PC-9 (cell line): ENCODE data around the gene TTR. TPM values are rescaled to one million over a fixed set of nuclear protein-coding genes. Genes with fewer than 3 reads are reported as not detected.

ENCODE experiments used
- BruUV-seq: library from RNA; stranded (reverse); fragments of 400-500 nt; replicated peaks from 2 replicates; lab custom pipeline; 2021; lab: Mats Ljungman, UMichigan
- CTCF ChIA-PET: fragments of 300-600 bp; sonication (Branson Sonifier 250); formaldehyde crosslinking; loops from one replicate; lab custom pipeline; 2022; ENCODE audit warnings: antibody characterized with exemption; lab: Charles Lee
- POLR2A ChIA-PET: fragments of 300-600 bp; sonication (Branson Sonifier 250); formaldehyde crosslinking; loops from one replicate; lab custom pipeline; 2022; ENCODE audit warnings: antibody characterized with exemption; ENCODE audit not compliant: unreplicated experiment; lab: Charles Lee
- DNase-seq, 2 experiments: peaks; one replicate each; pipeline versions ENCODE4 v3.0.0 to v3.0.0-alpha.2; 2015 to 2022; ENCODE audit warnings: mixed read lengths in 1 of 2
- H2AFZ ChIP-seq: fragments of 200-600 bp; sonication (generic); 2 replicates; pipeline ENCODE4 v1.8.1; 2017; ENCODE audit warnings: antibody characterized with exemption
- H3F3A ChIP-seq: fragments of 200-600 bp; sonication (generic); 2 replicates; pipeline ENCODE4 v1.8.1; 2017; ENCODE audit warnings: antibody characterized with exemption, mild to moderate bottlenecking, low read depth; ENCODE audit not compliant: insufficient read depth
- H3K27ac ChIP-seq: fragments of 200-600 bp; sonication (generic); 2 replicates; pipeline ENCODE4 v1.6.1; 2016; ENCODE audit warnings: mixed run types
- H3K27me3 ChIP-seq: fragments of 200-600 bp; sonication (generic); 2 replicates; pipeline ENCODE4 v1.6.1; 2016; ENCODE audit warnings: low read depth, mixed run types; ENCODE audit not compliant: insufficient read depth
- H3K36me3 ChIP-seq: fragments of 200-600 bp; sonication (generic); 2 replicates; pipeline ENCODE4 v1.6.1; 2016; ENCODE audit warnings: low read depth, mixed run types
- H3K4me1 ChIP-seq: fragments of 200-600 bp; sonication (generic); replicated peaks from 2 replicates; pipeline ENCODE4 v1.6.1; 2016; ENCODE audit warnings: mixed run types; ENCODE audit not compliant: insufficient read depth
- H3K4me2 ChIP-seq: fragments of 200-600 bp; sonication (generic); 2 replicates; pipeline ENCODE4 v1.6.1; 2017; ENCODE audit warnings: mixed run types
- H3K4me3 ChIP-seq: fragments of 200-600 bp; sonication (generic); 2 replicates; pipeline ENCODE4 v1.6.1; 2016; ENCODE audit warnings: mixed run types
- H3K79me2 ChIP-seq: fragments of 200-600 bp; sonication (generic); 2 replicates; pipeline ENCODE4 v1.6.1; 2017; ENCODE audit warnings: low read depth, mixed run types
- H3K9me2 ChIP-seq: fragments of 200-600 bp; sonication (generic); 2 replicates; pipeline ENCODE4 v1.8.1; 2017; ENCODE audit warnings: mild to moderate bottlenecking; ENCODE audit not compliant: insufficient read depth
- H3K9me3 ChIP-seq: fragments of 200-600 bp; sonication (generic); 2 replicates; pipeline ENCODE4 v1.8.1; 2016; ENCODE audit warnings: low read depth; ENCODE audit not compliant: insufficient read depth
- H4K20me1 ChIP-seq: fragments of 200-600 bp; sonication (generic); 2 replicates; pipeline ENCODE4 v1.8.1; 2017; ENCODE audit not compliant: insufficient read depth
- CTCF ChIP-seq: fragments of 200-600 bp; sonication (generic); conservative IDR thresholded peaks from 2 replicates; pipeline ENCODE4 v1.6.1; 2017; ENCODE audit warnings: mixed run types, antibody characterized with exemption, mild to moderate bottlenecking, moderate library complexity
- EZH2 ChIP-seq: fragments of 200-600 bp; sonication (generic); IDR thresholded peaks from 2 replicates; pipeline ENCODE4 v1.8.0; 2017; ENCODE audit warnings: antibody characterized with exemption, low read depth
- intact Hi-C: fragments of 100-400 bp; cut with micrococcal nuclease; formaldehyde crosslinking; loops from one replicate; pipeline ENCODE4 v1.10.0; 2022; ENCODE audit not compliant: unreplicated experiment
- total RNA-seq: library from RNA; stranded (reverse); gene quantifications from 2 replicates; pipeline ENCODE4 v1.2.3, GENCODE V29; 2021

The TTR gene
- total RNA-seq, 1 experiment from 2014 or later, result not detected

DNA sequence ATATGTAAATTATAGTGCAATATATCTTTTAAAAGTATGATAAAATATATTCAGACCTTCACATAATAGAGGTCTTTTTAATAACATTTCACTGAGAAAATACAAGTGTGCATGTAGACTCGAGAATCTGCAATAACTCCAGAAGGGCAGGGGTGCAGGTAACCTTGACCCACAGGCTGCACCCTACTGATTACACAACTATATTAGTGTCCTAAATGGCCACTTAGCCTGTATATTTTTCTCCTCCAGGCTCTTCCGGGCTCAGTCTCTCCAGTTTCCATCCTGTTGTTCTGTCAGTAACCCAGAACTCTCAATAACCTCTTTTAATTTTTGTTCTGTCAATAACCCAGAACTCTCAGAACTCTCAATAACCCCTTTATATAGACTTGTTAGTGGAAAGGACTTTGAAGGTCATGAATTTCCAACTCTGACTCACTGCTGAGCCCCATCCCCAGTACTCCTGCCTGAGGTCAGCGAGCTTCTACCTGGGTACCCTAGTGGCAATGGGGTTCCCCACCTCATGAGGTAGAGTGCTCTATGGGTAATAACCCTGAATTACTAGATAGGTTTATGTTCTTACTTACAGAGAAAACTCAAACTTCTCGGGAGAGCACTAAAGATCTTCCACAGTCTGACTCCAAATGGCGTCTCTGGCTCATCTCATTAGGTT lies 8.4 kb upstream of the TTR start:
- intact Hi-C loops, result no loop called here
- H3K36me3 ChIP-seq, result no peaks in the 10 kb centered on the region
- no peaks in the 10 kb centered on the region for H3K79me2 ChIP-seq
- no peaks in the 10 kb centered on the region for H4K20me1 ChIP-seq
- no peak overlapping the region for H3K27ac ChIP-seq
- no peak overlapping the region for H3K4me3 ChIP-seq
- BruUV-seq, result no TSS peak
- ChIA-PET CTCF (no interaction called here), POLR2A (no interaction called here)
- TF ChIP-seq EZH2 (no peak), CTCF (no peak)
- no peaks in the 10 kb centered on the region for H3K9me3 ChIP-seq
- no peak for DNase-seq
- no peaks in the 10 kb centered on the region for H3K9me2 ChIP-seq
- H3F3A ChIP-seq, result no peaks in the 10 kb centered on the region
- no peak overlapping the region for H3K4me2 ChIP-seq
- no peaks in the 10 kb centered on the region for H3K4me1 ChIP-seq
- no peak overlapping the region for H2AFZ ChIP-seq
- H3K27me3 ChIP-seq, result no peaks in the 10 kb centered on the region

DNA sequence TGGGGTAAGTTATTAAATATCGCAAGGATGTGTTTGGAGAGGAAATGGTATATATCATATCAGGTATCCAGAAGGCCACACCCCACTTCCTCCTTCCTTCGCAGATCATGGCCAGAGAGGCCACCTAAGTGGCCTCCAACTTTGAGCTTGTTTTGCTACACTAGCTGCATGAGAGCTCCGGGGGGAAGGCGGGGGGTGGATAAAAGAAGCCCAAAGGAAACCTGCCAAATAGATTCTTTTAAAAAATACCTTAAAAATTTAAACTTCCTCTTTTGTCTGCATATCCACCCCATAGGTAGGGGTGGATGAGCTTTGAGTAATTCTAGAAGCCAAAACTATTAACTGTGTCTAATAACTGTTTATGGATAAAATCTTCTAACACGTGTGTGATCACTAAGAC lies 5.7 kb upstream of the TTR start:
- no peak overlapping the region for H3K4me3 ChIP-seq
- ChIA-PET POLR2A (no interaction called here), CTCF (no interaction called here)
- no peaks in the 10 kb centered on the region for H3K4me1 ChIP-seq
- no peak overlapping the region for H3K4me2 ChIP-seq
- no peak overlapping the region for H2AFZ ChIP-seq
- TF ChIP-seq EZH2, result no peak
- TF ChIP-seq CTCF, result no peak
- BruUV-seq, result no TSS peak
- DNase-seq, result no peak
- H3K27ac ChIP-seq, result no peak overlapping the region
- H3K27me3 ChIP-seq, result no peaks in the 10 kb centered on the region
- H3K79me2 ChIP-seq, result no peaks in the 10 kb centered on the region
- no peaks in the 10 kb centered on the region for H4K20me1 ChIP-seq
- H3F3A ChIP-seq, result no peaks in the 10 kb centered on the region
- H3K9me2 ChIP-seq, result no peaks in the 10 kb centered on the region
- intact Hi-C loops, result no loop called here
- no peaks in the 10 kb centered on the region for H3K36me3 ChIP-seq
- H3K9me3 ChIP-seq, result no peaks in the 10 kb centered on the region

DNA sequence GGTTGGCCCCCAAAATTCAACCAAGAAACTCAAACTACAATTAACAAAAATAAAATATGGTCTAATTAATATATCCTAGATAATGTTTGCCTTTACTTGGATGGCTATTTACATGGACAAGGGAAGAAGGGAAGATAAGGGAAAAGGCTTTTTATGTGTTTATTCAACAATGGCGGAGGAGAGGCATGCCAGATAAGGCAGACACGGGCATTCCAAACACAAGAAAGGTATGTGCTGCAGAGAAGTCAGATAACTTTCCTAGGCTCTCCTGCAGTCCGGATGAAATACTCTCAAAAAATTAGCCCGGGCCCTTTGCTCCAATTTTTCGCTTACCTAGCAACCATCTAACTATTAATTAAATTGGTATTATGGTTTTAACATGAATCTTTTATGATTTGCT lies 5.1 kb upstream of the TTR start:
- TF ChIP-seq EZH2 (no peak), CTCF (no peak)
- Histone ChIP-seq H3K27ac (no peak overlapping the region), H3K9me3 (no peaks in the 10 kb centered on the region), H2AFZ (no peak overlapping the region), H3K4me2 (no peak overlapping the region), H3K36me3 (no peaks in the 10 kb centered on the region), H3K4me3 (no peak overlapping the region), H3K4me1 (no peaks in the 10 kb centered on the region), H4K20me1 (no peaks in the 10 kb centered on the region), H3K27me3 (no peaks in the 10 kb centered on the region), H3K79me2 (no peaks in the 10 kb centered on the region), H3F3A (no peaks in the 10 kb centered on the region), H3K9me2 (no peaks in the 10 kb centered on the region)
- intact Hi-C loops, result no loop called here
- CTCF ChIA-PET, result no interaction called here
- DNase-seq, result no peak
- BruUV-seq, result no TSS peak
- POLR2A ChIA-PET, result no interaction called here
